HT1080 (cell line): ENCODE measurements around the gene FBXL13. TPM values are rescaled to one million over a fixed set of nuclear protein-coding genes. Genes with fewer than 3 reads are reported as not detected.

Experiments
- DNase-seq: peaks from one replicate; pipeline ENCODE4 v3.0.0-alpha.2; 2015; ENCODE audit warnings: low read depth
- total RNA-seq: library from RNA; depleted of rRNA; stranded (reverse); fragments of >200 nt; shearing (Covaris generic); gene quantifications from 2 replicates; pipeline ENCODE4 v1.2.3, GENCODE V29; 2014

The FBXL13 gene
- total RNA-seq, 1 experiment from 2014 or later: 0.56 TPM

GRCh38 chr7:102898532-102898859 is 176.1 kb downstream of the FBXL13 start:
- DNase-seq: no peak

DNA sequence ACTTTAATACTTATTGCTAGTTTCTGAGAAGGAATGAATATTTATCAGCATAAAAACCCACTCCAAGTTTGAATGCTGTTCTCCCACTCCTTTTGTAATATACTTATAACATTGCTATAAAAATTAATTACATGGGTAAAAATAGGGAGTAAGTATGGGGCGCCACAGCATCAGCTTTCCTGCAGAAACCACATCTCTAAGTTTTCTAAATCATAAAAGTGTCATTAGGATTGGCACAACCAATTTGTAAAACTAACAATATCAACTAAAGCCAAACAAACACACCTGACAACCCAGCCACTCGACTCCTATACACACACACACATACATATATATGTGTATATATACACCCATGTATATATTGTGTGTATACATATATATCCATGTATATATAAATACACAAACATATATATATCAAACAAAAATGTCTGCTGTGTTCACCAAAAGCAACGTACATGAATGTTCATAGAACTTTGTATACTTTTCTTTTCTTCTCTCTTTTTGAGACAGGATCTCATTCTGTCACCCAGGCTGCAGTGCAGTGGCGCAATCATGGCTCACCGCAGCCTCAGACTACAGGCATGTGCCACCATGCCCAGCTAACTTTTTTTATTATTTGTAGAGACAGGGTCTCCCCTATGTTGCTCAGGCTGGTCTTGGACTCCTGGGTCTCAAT is 176.6 kb downstream of the FBXL13 start:
- DNase-seq: no peak

DNA sequence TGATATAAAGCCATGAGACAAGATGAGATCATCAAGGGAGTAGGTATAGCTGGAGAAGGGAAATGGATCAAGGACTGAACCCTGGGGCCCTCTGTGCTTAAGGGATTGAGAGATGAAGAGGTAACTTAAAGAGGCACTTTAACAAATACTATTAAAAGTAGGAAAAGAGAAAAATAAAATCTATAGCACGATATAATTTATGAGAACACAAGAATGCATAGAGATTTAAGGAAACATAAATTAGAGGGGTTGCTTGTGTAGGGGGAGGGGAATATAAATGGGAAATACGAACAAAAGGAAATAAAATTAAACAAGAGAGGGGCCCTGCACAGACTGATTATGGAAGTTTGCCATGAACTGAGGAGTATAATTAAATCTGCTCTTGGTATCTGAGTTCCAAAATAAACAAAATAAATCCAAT is 177.4 kb downstream of the FBXL13 start:
- no peak for DNase-seq

DNA sequence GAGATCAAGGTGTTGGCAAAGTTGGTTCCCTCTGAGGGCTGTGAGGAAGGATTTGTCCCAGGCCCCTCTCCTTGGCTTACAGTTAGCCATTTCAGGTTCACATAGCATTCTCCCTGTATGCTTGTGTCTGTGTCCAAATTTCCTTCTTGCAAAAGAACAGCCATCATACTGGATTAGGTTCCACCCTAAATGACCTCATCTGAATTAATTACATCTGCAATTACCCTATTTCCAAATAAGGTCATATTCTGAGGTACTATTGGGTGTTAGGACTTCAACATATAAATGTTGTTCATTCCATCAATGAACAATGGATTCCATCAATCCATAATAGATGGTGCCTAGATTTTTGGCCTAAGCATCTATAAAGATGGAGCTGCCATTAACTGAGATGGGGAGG is 178.0 kb downstream of the FBXL13 start:
- no peak for DNase-seq

GRCh38 chr7:102895602-102896001 is 179.0 kb downstream of the FBXL13 start:
- no peak for DNase-seq

GRCh38 chr7:102892631-102893278 is 181.8 kb downstream of the FBXL13 start:
- DNase-seq: no peak

DNA sequence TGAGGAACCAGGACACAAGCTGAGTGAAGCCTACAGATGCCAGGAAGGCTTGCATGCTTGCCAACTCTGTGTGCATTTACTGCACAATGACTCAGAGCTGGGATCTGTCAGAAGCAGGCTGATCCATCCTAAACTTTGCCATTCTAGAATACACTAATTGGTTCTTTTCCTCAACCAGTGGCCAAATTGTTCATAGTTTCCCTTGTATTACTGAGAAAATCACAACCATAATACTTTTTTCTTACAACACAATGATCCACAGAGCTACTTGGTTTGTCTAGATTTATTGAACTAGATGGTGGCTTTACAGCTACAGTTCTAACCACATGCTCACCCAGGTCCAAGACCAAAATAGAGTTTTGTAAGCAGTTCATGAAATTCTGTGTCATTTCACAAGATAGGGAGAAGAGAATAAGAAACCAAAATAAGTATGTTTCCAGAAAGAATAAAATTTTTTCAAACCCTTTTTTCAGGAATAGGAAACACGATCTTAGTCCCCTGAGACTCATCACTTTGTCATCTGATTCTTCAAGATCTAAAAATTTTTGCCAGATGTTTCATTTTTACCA is 182.8 kb downstream of the FBXL13 start:
- peak; percentile 83 for DNase-seq

GRCh38 chr7:102890971-102891692 is 183.5 kb downstream of the FBXL13 start:
- DNase-seq: no peak

- DNase-seq: peak; percentile 70
Observed at GRCh38 chr7:102890292-102890970, 184.2 kb downstream of the FBXL13 start.

- DNase-seq: no peak
Observed at GRCh38 chr7:102889851-102890250, 184.7 kb downstream of the FBXL13 start.

DNA sequence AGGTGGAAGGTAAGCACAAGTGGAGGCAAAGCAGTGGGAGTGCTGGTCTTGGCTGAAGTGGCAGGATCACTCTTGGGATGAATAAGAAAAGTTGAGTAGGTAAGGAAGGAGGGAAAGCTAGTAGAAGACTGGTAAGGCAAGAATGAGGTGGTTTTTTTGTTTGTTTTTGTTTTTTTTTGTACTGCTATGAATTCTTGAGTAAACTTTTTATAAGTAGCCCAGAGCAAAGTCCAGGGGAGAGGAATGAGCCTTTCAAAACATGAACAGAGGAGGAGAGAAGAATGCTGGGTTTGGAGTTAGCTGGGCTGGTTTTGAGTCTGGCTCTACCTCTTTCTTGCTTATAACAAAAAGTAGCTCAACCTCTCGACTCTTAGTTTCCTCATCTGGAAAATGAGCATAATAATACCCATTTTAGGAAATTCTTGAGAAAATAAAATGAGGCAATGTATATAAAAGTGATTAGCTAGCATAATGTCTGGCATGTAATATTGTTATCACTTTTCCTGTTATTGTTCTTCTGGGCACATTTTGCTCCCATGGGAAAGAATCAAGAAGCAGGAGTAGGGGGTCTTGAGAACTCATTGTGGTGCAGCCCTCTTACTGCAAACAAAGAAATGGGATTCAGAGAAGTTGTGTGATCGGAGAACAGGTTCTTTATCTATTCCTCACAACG is 185.9 kb downstream of the FBXL13 start:
- no peak for DNase-seq

- DNase-seq: peak; percentile 72
Observed at GRCh38 chr7:102883098-102883860, 191.3 kb downstream of the FBXL13 start.

DNA sequence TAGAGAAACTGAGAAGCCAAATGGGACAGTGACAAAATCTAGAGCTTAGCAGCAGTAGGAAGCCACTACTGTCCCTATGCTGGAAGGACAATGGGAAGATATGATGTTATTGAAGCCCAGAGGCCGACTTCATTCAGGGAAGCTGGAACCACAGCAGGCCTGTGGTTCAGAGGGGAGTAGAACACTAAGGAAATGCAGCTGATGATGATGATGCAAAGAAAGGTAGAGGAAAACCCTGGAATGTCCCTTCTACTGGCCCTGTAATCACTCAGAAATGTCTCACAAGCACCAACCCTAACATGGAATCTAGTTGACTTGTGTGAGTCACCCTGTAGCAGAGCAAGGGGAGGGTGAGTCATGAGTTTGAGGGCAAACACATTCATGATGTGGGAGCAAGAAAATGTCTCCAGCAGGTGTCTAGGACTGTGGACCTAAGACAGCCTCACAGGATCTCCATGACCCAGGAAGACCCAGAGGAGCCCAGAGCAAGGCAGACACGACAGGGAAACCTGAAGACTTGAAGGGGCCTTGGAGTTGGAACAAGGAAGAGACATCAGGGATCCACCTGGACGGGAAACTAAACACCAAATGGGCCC is 198.8 kb downstream of the FBXL13 start:
- DNase-seq: peak; percentile 100

DNA sequence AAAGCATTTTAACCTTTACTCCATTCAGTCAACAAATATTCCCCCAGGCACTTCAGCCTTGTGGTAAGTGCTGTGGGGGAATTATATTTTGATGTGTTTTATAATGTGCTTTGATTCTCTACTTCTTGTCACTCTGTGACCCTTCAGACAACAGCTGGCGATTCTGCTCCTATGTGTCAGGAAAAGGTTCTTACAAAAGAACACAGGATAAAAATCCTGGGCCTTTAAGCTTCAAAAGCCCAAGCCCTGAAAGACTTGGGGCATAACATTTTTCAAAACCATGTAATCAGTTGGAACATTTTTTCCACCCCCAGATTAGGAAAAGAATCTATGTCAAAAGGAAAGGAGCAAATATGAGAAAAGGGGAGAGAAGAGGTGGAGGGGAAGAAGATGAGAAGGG is 199.6 kb downstream of the FBXL13 start:
- no peak for DNase-seq

DNA sequence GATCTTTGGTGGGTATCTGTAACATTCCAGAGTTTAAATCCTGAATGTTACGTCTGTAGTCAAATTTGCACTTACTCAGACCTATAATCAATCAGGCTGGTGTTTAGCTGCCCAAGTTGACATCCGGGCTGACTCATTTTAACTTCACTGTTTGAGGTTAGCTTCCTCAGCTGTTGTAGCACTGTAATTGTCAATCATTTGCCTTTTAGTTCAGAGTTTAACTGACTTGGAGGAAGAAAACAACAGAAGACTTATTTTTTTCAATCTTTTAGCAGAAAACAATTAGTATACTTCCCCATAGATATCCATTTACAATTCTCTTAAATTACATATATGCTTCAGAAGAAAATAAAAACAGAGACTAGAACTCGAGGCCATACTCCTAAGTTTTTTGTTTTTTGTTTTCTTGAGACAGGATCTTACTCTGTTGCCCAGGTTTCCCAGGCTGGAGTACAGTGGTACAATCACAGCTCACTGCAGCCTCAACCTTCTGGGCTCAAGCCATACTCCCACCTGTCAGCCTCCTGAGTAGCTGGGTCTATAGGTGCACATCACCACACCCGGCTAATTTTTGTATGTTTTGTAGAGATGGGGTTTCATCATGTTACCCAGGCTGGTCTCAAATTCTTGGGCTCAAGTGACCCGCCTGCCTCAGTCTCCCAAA is 200.3 kb downstream of the FBXL13 start:
- peak; percentile 90 for DNase-seq

DNA sequence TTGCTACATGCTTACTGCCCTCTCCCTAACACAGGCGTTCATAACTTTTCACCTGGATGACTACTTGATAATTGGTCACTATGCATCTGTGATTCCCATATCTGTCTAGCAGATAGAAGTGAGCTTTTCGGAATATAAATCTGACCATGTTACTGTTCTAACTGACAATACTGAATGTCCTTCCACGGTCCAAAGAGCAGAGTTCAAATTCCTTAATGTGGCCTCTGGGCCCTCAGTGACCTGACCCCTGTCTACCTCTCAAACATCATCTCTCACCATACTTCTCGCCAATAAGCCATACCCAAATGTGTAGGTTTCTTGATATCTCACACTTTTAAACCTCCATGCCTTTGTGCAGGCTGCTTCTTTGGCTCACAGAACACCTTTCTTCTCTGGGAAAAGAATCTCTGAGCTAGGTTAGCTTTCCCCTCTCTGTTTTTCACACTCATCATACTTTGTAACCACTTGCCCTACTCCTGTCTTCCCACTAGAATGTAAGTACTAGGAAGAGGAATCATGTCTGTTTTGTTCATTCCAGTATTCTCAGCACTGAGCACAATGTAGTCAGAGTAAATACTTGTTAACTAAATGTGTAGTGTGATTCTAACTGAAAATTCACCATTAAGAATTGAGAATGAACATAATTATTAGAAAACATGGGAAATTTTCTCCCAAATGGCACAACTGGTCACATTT is 201.0 kb downstream of the FBXL13 start:
- DNase-seq: no peak

- DNase-seq: peak; percentile 93
Observed at GRCh38 chr7:102872460-102872859, 202.1 kb downstream of the FBXL13 start.

- no peak for DNase-seq
Observed at GRCh38 chr7:102869195-102869594, 205.4 kb downstream of the FBXL13 start.
